Common myeloid progenitor, CD34-positive (primary cell): ENCODE data around the gene HSDL1.

Source experiments
- CTCF ChIA-PET: fragments of 350-600 bp; sonication (Branson Sonifier 250); formaldehyde crosslinking; loops from one replicate; lab custom pipeline; 2021; ENCODE audit warnings: antibody characterized with exemption; lab: Charles Lee
- POLR2A ChIA-PET: fragments of 350-600 bp; sonication (Branson Sonifier 250); formaldehyde crosslinking; loops from one replicate; lab custom pipeline; 2021; ENCODE audit warnings: antibody characterized with exemption; lab: Charles Lee
- DNase-seq, 3 donors: peaks; one replicate each; pipeline versions ENCODE4 v3.0.0 to v3.0.0-alpha.2; 2013
- H3K27ac ChIP-seq, 2 experiments: 1 replicate in 1 of 2; 2 replicates in 1 of 2; pipeline ENCODE4 v1.7.0; 2013; ENCODE audit warnings: inconsistent platforms in 2 of 2, low read length in 2 of 2, mild to moderate bottlenecking in 2 of 2, low read depth in 1 of 2, moderate library complexity in 1 of 2; ENCODE audit not compliant: severe bottlenecking in 2 of 2, insufficient read depth in 1 of 2, poor library complexity in 1 of 2
- H3K27me3 ChIP-seq, 5 experiments: replicated peaks in 2 of 5; 1 replicate in 3 of 5; 2 replicates in 2 of 5; pipeline versions ENCODE4 v1.6.1 to v1.7.0; 2013; ENCODE audit warnings: low read length in 4 of 5, mild to moderate bottlenecking in 2 of 5, moderate library complexity in 2 of 5, inconsistent platforms in 1 of 5; ENCODE audit not compliant: insufficient read depth in 5 of 5, control insufficient read depth in 4 of 5
- H3K36me3 ChIP-seq, 4 experiments: 1 replicate in 2 of 4; 2 replicates in 2 of 4; pipeline versions ENCODE4 v1.6.1 to v1.7.0; 2013; ENCODE audit warnings: low read length in 3 of 4, control low read depth in 1 of 4, mild to moderate bottlenecking in 1 of 4; ENCODE audit not compliant: control insufficient read depth in 4 of 4, insufficient read depth in 4 of 4
- H3K4me1 ChIP-seq, 4 experiments: 1 replicate in 3 of 4; 2 replicates in 1 of 4; pipeline versions ENCODE4 v1.6.1 to v1.7.1; 2013; ENCODE audit warnings: low read length in 3 of 4, mild to moderate bottlenecking in 3 of 4, control low read depth in 1 of 4, inconsistent platforms in 1 of 4, moderate library complexity in 1 of 4; ENCODE audit not compliant: control insufficient read depth in 4 of 4, insufficient read depth in 4 of 4; ENCODE audit errors: control extremely low read depth in 1 of 4
- H3K4me3 ChIP-seq, 7 experiments: 1 replicate in 4 of 7; 2 replicates in 3 of 7; pipeline versions ENCODE4 v1.5.1 to v1.7.0; 2013; ENCODE audit warnings: mild to moderate bottlenecking in 7 of 7, low read length in 6 of 7, moderate library complexity in 6 of 7, inconsistent platforms in 2 of 7, low read depth in 2 of 7, control low read depth in 1 of 7; ENCODE audit not compliant: insufficient read depth in 4 of 7, control insufficient read depth in 1 of 7; ENCODE audit errors: extremely low read depth in 1 of 7
- H3K9me3 ChIP-seq, 5 experiments: 1 replicate in 4 of 5; 2 replicates in 1 of 5; pipeline versions ENCODE4 v1.6.1 to v1.7.1; 2013; ENCODE audit warnings: low read length in 4 of 5, mild to moderate bottlenecking in 2 of 5, inconsistent platforms in 1 of 5, low read depth in 1 of 5, moderate library complexity in 1 of 5; ENCODE audit not compliant: control insufficient read depth in 4 of 5, insufficient read depth in 2 of 5; ENCODE audit errors: control extremely low read depth in 1 of 5
- WGBS: methylation state at CpG from one replicate; pipeline ENCODE4 v1.1.5; 2013; ENCODE audit not compliant: insufficient coverage; 5-methylcytosine and 5-hydroxymethylcytosine counted together

HSDL1 gene

GRCh38 chr16:84080378-84080777 is 64.6 kb downstream of the HSDL1 start:
- POLR2A ChIA-PET, result no interaction called here
- H3K36me3 ChIP-seq, result peaks cover 16 to 87% (median 51%) of the 10 kb centered on the region in 4 experiments
- no peak overlapping the region for H3K27ac ChIP-seq
- no peak overlapping the region for H3K4me3 ChIP-seq
- 93% methylated on average over 6 of the region's 8 CpGs for WGBS
- H3K9me3 ChIP-seq, result no peaks in the 10 kb centered on the region
- peaks cover 0 to 9% (median 8%) of the 10 kb centered on the region in 4 experiments for H3K4me1 ChIP-seq
- H3K27me3 ChIP-seq, result peaks cover 0 to 14% (median 4%) of the 10 kb centered on the region in 5 experiments
- no peak for DNase-seq
- CTCF ChIA-PET, result interaction anchor here (1.4 to 2.3 kb wide), 2 partner anchors 70 to 107 kb away, joined by 3 to 6 read pairs; partner anchors contain the start of gene TAF1C

GRCh38 chr16:84079664-84080063 is 65.3 kb downstream of the HSDL1 start:
- peaks cover 16 to 93% (median 57%) of the 10 kb centered on the region in 4 experiments for H3K36me3 ChIP-seq
- DNase-seq, result no peak
- H3K4me1 ChIP-seq, result peaks cover 0 to 2% (median 1%) of the 10 kb centered on the region in 4 experiments
- POLR2A ChIA-PET, result no interaction called here
- no peaks in the 10 kb centered on the region for H3K9me3 ChIP-seq
- no peak overlapping the region for H3K27ac ChIP-seq
- H3K4me3 ChIP-seq, result no peak overlapping the region
- WGBS, result 100% methylated on average over 6 of the region's 6 CpGs
- H3K27me3 ChIP-seq, result peaks cover 0 to 14% (median 4%) of the 10 kb centered on the region in 5 experiments
- CTCF ChIA-PET, result interaction anchor here (2.3 kb wide), 1 partner anchor 107 kb away, joined by 6 read pairs; the partner anchor contains the start of gene TAF1C

GRCh38 chr16:84075376-84075775 is 69.6 kb downstream of the HSDL1 start:
- H3K4me3 ChIP-seq, result no peak overlapping the region
- H3K27me3 ChIP-seq, result no peaks in the 10 kb centered on the region
- no peaks in the 10 kb centered on the region for H3K9me3 ChIP-seq
- POLR2A ChIA-PET, result no interaction called here
- no peak for DNase-seq
- H3K27ac ChIP-seq, result no peak overlapping the region
- H3K36me3 ChIP-seq, result peaks cover 10 to 88% (median 51%) of the 10 kb centered on the region in 4 experiments
- no peaks in the 10 kb centered on the region for H3K4me1 ChIP-seq
- CTCF ChIA-PET, result interaction anchor here (1.3 to 1.6 kb wide), 2 partner anchors 10 to 12 kb away, joined by 4 to 7 read pairs; no protein-coding TSS in a partner anchor
- 97% methylated on average over 10 of the region's 11 CpGs for WGBS

- Histone ChIP-seq H3K4me1 (no peaks in the 10 kb centered on the region), H3K36me3 (peaks cover 6 to 87% (median 50%) of the 10 kb centered on the region in 4 experiments), H3K27me3 (no peaks in the 10 kb centered on the region), H3K27ac (no peak overlapping the region), H3K4me3 (no peak overlapping the region), H3K9me3 (no peaks in the 10 kb centered on the region)
- 100% methylated on average over 3 of the region's 3 CpGs for WGBS
- CTCF ChIA-PET, result interaction anchor here (1.3 to 1.6 kb wide), 2 partner anchors 9 to 11 kb away, joined by 4 to 7 read pairs; no protein-coding TSS in a partner anchor
- no peak for DNase-seq
- POLR2A ChIA-PET, result no interaction called here
Observed at GRCh38 chr16:84074721-84075120, 70.3 kb downstream of the HSDL1 start.
